ENCODE measurements around the gene C1QC.

C1QC gene

DNA sequence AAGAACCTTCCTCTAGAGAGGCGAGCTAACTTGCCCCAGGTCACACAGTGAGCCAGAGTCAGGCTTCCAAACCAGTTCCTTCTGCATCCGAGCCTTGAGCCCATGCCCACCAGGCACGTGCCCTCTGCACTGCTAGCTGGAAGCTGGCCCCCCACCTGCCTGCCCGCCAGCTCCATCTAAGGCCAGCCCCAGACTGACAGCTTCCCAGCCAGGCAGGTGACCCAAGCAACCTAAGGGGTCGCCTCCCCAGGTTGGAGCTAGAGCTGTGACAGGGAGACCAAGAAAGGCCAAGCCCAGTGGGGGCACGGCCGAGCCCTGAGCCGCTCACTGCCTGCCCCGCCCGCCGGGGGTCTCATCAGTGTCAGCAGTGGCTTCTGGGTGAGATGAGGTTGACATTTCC, 26.9 kb upstream of the C1QC start:
- Histone ChIP-seq H2AFZ (no peak overlapping the region), H3K27ac (no peak overlapping the region), H3K36me3 (ENCODE audit: control insufficient read depth, insufficient read depth, low read length) (no peaks in the 10 kb centered on the region), H3K79me2 (no peaks in the 10 kb centered on the region), H3K9me3 (ENCODE audit: control insufficient read depth, low read length) (no peaks in the 10 kb centered on the region), H3K4me2 (ENCODE audit: low read length) (no peak overlapping the region), H3K9ac (no peak overlapping the region), H3K27me3 (ENCODE audit: control insufficient read depth, insufficient read depth, low read length) (no peaks in the 10 kb centered on the region), H3K4me1 (no peaks in the 10 kb centered on the region), H3K4me3 (ENCODE audit: low read depth, low read length) (no peak overlapping the region)
- no peak for TF ChIP-seq CTCF (IDR thresholded peaks at IDR 0.05)

DNA sequence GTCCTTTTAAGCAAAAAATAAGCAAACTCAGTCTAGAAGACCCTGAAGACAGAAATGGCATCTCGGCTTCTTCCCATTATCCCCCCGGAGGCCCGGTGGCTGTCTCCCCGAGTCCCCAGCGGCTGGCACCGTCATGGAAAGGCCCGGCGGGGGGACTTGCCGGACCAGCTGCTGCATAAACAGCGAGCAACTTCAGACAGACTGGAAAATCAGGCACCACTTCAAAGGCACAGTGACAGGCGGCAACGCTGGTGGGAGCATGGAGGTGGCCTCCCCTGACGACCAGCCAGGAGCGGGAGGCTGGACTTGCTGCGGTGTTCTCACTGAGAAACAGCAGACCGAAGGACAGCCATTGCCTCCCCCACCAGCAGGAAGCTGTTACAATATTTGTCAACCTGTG, 25.4 kb upstream of the C1QC start:
- no peaks in the 10 kb centered on the region for H3K9me3 ChIP-seq (ENCODE audit: control insufficient read depth, low read length)
- H3K4me1 ChIP-seq: no peaks in the 10 kb centered on the region
- no peak overlapping the region for H3K9ac ChIP-seq
- no peak overlapping the region for H3K27ac ChIP-seq
- no peaks in the 10 kb centered on the region for H3K27me3 ChIP-seq (ENCODE audit: control insufficient read depth, insufficient read depth, low read length)
- no peaks in the 10 kb centered on the region for H3K79me2 ChIP-seq
- H3K4me3 ChIP-seq (ENCODE audit: low read depth, low read length): no peak overlapping the region
- no peak overlapping the region for H3K4me2 ChIP-seq (ENCODE audit: low read length)
- no peaks in the 10 kb centered on the region for H3K36me3 ChIP-seq (ENCODE audit: control insufficient read depth, insufficient read depth, low read length)
- TF ChIP-seq CTCF (IDR thresholded peaks at IDR 0.05): no peak
- no peak overlapping the region for H2AFZ ChIP-seq

GRCh38 chr1:22619252-22619651, 24.2 kb upstream of the C1QC start:
- Histone ChIP-seq H3K36me3 (ENCODE audit: control insufficient read depth, insufficient read depth, low read length) (no peaks in the 10 kb centered on the region), H2AFZ (no peak overlapping the region), H3K9ac (no peak overlapping the region), H3K9me3 (ENCODE audit: control insufficient read depth, low read length) (no peaks in the 10 kb centered on the region), H3K4me3 (ENCODE audit: low read depth, low read length) (no peak overlapping the region), H3K27me3 (ENCODE audit: control insufficient read depth, insufficient read depth, low read length) (no peaks in the 10 kb centered on the region), H3K27ac (no peak overlapping the region), H3K4me2 (ENCODE audit: low read length) (no peak overlapping the region), H3K79me2 (no peaks in the 10 kb centered on the region), H3K4me1 (no peaks in the 10 kb centered on the region)
- TF ChIP-seq CTCF (IDR thresholded peaks at IDR 0.05): no peak

- Histone ChIP-seq H3K4me3 (ENCODE audit: low read depth, low read length) (no peak overlapping the region), H3K36me3 (ENCODE audit: control insufficient read depth, insufficient read depth, low read length) (no peaks in the 10 kb centered on the region), H3K4me1 (no peaks in the 10 kb centered on the region), H3K27me3 (ENCODE audit: control insufficient read depth, insufficient read depth, low read length) (no peaks in the 10 kb centered on the region), H3K79me2 (no peaks in the 10 kb centered on the region), H3K9ac (no peak overlapping the region), H3K9me3 (ENCODE audit: control insufficient read depth, low read length) (no peaks in the 10 kb centered on the region), H2AFZ (no peak overlapping the region), H3K27ac (no peak overlapping the region), H3K4me2 (ENCODE audit: low read length) (no peak overlapping the region)
- TF ChIP-seq CTCF (IDR thresholded peaks at IDR 0.05): no peak
Measured at GRCh38 chr1:22619798-22620197, 23.6 kb upstream of the C1QC start.

GRCh38 chr1:22621761-22622160, 21.7 kb upstream of the C1QC start:
- no peak overlapping the region for H3K4me2 ChIP-seq (ENCODE audit: low read length)
- no peaks in the 10 kb centered on the region for H3K27me3 ChIP-seq (ENCODE audit: control insufficient read depth, insufficient read depth, low read length)
- H3K4me3 ChIP-seq (ENCODE audit: low read depth, low read length): no peak overlapping the region
- H3K27ac ChIP-seq: no peak overlapping the region
- no peak for TF ChIP-seq CTCF (IDR thresholded peaks at IDR 0.05)
- no peaks in the 10 kb centered on the region for H3K36me3 ChIP-seq (ENCODE audit: control insufficient read depth, insufficient read depth, low read length)
- H2AFZ ChIP-seq: no peak overlapping the region
- no peaks in the 10 kb centered on the region for H3K9me3 ChIP-seq (ENCODE audit: control insufficient read depth, low read length)
- H3K4me1 ChIP-seq: no peaks in the 10 kb centered on the region
- H3K9ac ChIP-seq: no peak overlapping the region
- no peaks in the 10 kb centered on the region for H3K79me2 ChIP-seq
